SKM-1 treated with dmso at 0.1 percent for 144 hours (cell line): ENCODE results near the gene WWOX.

Experiments used
- DNase-seq: peaks from one replicate; lab custom pipeline; 2025; ENCODE audit not compliant: unreplicated experiment; lab: John Stamatoyannopoulos, UW

Gene WWOX

DNA sequence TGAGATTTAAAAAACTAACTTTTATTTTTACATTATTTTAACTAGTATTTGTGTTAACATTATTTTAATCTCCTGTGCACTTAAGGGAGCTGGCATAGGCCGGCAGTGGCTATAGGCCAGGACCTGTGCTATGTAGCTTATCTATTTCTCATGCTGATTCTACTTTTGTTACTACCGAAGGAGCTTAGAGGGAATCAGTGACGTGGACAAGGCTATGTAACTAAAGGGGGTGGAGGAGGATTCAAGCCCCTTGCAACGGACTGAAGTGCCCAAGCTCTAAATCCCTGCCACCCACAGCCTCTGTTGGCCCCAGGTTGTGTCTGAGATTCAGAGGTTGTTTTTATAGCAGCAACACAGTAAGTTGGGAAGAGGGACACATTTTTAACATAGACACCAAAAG, 356.4 kb downstream of the WWOX start:
- no peak for DNase-seq

DNA sequence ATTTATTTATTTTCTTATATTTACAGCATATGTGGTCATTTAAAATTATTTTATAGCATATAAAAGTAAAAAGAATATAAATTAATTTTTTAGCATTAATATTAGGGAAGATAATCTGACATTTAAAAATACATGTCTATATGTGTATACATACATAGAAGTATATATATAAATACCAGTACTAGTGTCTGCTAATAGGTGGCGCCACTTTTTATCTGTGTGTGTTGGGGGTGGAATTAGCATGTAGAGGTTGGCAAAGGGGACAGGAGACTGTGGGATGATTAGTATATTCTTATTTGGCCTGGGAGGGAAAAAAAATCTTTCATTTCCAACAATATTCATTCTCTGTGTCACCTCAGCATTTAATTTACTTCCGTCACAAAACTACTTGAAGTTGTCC, 359.1 kb downstream of the WWOX start:
- DNase-seq = no peak

DNA sequence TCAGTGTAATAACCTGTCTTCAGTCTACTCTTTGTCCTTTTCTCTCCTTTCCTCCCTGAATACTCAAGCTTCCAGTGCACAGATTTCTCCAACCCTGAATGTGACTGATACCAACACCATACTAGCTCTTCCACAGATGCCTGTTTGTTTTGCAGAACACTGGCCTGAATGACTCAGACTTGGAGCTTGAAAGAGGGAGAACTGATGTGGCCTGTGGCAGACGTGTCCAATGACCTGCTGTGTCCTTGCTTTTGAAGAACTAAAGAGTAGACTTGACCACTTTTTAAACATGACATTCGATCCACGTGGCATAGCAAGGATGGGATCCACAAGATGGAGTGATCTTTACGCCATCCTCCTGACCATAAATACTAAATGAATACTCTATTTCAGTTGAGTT, 361.0 kb downstream of the WWOX start:
- no peak for DNase-seq

DNA sequence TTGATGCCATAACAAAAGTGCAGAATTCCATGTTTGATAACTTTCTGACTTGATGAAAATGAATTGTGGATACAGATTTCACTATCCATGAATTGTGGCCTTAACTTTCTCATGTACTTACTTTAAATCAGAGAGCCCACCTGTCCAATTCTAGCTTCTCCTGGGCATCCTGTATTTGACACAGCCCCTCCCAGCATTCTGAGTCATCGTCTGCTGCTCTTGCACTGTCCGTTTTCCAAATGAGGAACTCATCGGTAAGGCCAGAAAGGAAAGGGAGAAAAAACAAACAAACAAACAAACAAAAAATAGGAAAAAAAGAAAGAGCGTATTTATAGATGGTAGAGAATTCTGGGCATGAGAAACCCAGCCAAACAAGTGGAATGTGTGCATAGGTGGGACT, 361.6 kb downstream of the WWOX start:
- DNase-seq = no peak

DNA sequence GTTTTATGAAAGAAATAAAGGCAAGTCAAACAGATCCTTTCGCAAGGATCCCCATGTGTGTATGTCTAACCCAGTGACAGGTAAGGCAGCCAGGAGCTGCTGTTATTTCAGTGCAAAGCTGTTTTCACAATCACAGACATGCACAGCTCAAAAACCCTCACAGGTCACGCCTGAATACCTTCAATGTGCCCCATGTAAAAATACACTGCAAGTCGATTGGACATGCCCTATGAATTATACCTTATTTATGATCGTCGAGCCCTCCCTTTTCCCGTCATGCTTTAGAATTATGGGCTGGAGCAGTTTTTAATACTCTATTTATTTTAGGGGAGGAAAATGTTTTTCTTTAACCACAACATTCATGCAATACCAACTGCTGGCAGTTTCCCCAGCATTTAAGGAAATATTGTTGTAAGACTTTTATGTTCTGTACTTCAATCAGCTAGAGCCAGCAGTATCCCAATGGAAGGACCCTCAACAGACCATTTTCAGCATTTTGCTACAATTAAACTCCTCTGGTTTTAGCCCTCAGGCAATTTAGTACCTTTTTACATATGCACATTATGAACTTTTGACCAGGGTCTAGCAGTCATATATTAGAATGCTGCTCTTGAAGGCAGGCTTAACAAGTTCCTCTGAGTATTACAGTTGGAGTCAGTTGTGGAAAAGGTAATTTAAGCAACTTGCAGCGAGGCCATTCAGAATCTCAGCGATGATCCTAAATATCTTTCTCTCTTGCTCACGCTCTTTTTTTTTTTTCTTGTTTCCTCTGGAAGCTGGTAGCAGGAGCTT, 362.2 kb downstream of the WWOX start:
- DNase-seq = no peak

DNA sequence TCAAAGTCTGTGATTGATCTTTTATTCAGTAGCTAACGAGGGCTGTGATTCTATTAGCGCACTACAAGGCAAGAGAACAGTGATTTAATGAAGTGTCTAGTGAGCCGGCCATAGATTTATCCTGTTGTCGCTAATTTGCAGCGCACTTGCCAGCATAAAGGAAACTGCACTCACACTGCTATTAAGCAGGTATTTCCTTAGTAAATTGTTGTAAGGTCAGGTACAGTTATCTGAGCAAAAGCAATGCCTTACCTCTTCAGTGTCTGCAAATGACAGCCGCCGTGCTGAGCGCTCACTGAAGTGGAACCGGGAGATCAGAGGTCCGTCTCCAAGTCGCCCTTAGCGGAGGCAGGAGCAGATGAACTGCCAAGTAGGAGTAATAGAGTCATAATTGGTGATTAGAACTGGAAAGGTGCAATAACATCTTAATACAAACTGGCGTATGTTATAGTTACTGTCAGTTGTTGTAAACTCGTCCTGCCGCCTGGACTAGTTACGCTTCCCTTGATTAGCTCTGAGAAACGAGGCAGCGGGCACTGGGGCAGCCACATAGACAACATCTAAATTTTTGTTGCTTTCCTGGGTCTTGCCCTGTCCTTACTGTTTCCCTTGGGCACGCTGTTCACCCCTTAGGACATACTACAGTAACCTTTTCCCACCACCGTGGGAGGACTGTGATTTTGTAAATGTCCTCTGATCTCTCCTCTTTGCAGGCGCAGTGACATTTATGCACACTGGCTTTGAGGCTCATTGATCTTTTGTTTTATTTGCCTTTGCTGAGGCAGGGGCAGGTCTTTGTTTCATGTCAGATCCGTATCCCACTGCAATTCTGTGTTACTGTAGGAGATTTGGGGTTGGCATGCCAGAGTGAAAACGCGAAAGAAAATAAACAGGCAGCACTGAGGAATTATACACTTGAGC, 363.1 kb downstream of the WWOX start:
- DNase-seq = no peak

DNA sequence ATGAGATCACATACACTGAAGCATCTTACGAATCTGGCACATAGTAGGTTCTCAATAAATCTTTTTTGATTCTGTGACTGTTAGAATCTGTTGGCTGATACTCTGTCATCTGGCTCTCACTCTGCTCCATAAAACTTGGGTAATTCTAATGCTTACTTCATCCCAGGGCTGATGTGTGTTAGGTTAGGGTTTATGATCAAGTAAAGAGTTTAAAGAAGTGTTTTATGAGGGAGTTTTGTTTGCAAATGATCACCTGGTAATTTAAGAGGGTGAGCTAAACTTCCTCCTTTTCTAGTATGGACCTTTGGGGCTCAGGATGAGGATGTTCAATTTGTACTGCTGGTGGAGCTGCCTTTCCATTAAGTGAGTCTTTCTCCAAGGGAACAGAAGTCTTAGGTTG, 364.1 kb downstream of the WWOX start:
- no peak for DNase-seq

DNA sequence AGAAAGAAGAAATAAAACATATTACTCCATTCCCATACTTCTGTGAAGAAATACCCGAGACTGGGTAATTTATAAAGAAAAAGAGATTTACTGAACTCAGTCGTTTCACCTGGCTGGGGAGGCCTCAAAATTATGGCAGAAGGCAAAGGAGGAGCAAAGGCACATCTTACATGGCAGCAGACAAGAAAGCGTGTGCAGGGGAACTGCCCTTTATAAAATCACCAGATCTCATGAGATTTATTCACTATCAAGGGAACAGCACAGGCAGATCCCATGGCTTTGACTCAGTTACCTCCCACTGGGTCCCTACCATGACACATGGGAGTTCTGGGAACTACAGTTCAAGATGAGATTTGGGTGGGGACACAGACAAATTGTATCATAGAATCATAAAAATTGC, 365.4 kb downstream of the WWOX start:
- no peak for DNase-seq

DNA sequence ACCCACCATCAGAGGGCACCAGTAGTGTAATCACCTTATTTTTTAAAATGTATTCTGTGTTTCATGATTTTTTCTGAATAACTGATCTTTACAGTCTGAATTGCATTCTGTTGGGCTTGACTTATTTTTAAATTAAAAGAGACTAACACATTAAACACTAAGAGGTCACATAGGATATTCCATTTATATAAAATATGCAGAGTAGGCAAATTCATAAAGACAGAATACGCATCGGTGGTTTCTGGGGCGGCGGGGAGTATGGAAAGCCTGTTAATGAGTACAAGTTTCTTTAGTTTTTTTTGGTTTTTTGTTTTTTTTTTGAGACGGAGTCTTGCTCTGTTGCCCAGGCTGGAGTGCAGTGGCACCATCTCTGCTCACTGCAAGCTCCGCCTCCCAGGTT, 366.3 kb downstream of the WWOX start:
- DNase-seq = no peak

DNA sequence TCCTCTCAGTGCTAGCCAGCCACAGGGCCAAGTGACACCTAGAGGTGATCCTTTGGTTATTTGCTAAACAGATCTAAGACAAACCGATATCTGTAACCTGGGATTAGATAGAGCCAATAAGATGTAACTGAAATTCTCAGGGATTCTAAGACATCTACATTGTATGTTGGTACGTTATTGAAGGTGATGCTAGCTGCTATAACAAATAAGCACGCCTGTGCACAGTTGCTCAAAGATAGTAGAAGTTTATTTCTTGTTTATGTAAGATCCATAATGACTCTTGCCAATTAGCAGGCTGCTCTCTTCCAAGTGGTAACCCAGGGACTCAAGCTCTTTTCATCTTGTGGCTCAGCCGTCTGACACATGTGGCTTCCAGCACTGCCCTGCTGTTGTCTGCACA, 370.3 kb downstream of the WWOX start:
- no peak for DNase-seq

DNA sequence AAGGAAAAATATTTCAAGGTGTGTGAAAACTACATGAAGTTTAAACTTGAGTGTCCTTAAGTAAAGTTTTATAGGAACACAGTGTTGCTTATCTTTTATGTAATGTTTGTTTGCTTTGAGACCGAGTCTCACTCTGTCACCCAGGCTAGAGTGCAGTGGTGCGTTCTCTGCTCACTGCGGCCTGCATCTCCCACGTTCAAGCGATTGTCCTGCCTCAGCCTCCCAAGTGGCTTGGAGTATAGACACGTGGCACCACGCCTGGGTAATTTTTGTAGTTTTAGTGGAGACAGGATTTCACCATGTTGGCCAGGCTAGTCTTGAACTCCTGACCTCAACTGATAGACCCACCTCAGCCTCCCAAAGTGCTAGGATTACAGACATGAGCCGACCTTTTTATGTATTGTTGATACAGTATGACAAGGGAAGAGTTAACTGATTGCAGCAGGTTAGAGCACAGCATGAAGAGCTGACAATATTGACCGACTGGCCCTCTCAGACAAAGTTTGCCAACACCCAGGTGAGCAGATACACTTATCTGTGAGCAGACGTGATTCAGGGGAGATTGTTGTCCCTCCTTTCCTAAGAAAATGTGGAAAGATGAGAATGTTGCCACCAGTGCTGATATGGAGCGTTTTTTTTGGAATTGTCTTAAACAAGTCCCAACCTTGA, 373.7 kb downstream of the WWOX start:
- DNase-seq = no peak

DNA sequence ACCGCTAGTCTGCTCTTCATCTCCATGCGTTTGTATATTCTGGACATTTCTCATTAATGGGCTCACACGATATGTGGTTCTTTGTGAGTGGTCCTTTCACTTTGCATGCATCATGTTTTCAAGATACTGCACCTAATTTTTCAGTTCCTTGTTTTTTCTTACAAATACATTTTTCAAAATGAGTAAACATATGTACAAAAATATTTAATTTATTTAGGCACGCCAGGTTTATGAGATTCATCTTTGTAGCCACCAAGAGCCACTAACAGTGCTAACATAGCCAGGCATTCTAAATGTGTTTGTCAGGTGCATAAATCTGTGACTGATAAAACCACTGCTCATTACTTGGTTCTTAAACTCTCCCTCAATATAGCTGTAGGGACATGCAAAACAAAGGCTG, 375.3 kb downstream of the WWOX start:
- DNase-seq = no peak

DNA sequence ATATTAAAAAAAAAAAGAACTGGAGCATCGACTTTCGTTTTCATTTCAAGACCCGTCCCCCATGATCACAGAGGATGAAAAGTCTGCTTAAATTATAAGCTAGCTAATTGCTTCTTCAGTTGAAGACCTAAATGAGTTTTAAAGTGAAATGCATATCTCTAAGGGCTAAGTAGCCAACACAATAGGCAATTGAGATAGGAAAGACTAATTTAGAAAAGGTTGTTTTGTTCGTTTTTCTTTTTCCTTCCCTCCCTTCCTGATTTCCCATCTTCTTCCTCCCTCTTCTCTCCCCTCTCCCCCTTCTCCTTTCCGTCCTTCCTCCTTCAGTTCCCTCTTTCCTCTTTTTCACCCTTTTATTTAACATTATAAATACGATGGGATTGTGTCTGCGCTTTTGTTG, 377.2 kb downstream of the WWOX start:
- DNase-seq = no peak

DNA sequence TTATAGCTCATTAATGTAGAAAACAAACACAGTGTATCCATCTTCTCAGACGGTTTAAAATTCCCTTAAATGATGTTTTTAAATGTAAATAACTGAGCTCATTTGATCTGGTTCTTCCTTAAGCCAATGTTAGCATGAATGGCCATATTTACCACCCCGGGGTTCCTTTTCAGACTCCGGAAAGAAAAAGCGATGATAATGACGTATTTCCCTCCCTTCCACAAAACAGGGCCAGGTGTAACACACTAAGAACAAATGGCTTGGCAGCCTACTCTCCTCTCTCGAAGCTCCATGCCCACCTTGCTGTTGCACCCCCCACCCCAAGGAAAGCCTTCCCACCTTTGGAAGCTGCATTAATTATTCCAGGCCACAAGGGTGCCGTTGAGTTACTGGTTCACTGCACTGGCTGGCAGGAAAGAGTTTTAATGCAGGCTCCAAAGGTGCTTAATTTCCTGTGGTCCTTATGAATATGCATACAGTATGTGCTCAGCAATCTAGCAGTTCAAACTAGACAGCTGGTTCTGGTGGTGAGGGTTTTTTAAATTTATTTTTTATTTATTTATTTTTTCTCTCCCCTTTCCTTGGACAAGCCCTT, 378.9 kb downstream of the WWOX start:
- no peak for DNase-seq

DNA sequence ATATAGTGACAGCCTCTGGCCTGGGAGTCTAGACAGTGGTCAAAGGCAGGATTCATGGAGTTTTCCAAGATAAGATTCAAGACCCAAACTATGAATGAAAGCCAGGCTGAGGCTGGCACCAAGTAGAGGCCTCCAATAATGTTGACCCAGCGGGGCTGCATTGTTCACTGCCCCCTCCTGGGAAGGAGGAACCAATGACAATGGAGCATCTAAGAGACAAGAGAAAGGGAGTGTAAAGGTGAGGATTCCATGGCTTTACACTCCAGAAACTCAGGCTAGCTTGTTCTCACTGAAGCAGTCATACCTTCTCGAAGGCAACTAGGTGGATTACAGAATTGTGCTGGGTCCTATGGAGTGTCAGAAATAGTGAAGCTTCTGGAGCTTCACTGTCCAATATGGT, 380.3 kb downstream of the WWOX start:
- no peak for DNase-seq

DNA sequence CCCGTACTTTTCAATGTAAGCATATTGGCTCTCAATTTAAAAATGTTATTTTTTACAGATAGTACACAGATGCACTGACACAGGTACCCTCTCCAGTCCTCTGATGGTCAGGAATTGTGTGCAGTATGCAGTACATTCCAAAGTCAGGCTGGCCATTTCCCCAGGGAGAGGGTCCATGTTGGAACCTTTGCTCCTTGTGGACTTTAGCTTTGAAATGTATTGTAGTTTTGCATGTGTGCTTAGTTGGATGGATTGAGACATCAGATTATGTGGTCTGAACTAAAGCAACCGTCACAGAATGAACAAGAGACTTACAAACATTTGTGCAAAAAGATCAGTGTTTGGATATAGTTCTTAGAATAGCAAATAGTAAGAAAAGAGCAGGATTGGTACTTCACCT, 381.1 kb downstream of the WWOX start:
- DNase-seq = no peak

DNA sequence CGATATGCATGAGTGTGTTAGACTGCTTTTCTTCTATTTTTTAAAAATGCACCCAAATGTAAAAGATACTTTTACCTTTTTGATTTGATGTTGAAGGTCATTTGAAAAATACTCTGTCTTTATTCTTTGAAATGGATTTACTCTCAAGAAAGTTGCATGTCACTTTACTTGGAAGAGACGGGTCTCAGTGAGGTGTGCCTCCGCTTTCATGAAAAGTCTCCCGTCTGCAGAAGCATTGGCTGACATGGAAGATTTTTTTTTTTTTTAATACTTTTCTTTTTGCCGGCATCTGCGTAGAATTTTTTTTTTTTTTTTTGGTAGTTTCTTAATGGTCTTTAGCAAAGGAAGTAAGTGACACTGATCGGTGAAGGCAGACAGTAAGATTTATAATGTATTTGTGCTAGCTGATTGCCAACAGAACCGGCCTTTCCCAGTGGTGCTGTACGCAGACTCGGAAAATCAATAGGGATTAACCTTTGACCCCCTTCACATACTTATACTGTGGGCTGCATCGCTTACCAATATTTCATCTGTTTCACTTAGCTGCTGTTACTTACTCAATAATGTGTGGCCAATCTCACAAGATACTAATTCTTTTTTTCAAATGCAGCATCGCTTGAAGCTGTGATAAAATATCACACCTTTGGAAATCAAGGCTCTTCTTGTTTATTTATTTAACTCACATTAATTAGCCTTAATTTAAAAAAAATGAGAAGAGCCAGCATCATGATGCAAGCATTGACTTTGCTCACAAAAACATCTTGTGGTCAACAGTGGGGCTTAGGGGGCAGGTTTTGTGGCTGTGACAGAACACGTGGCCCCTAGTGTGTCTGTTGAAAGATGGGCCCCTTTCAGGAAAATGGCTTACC, 383.9 kb downstream of the WWOX start:
- DNase-seq = no peak

DNA sequence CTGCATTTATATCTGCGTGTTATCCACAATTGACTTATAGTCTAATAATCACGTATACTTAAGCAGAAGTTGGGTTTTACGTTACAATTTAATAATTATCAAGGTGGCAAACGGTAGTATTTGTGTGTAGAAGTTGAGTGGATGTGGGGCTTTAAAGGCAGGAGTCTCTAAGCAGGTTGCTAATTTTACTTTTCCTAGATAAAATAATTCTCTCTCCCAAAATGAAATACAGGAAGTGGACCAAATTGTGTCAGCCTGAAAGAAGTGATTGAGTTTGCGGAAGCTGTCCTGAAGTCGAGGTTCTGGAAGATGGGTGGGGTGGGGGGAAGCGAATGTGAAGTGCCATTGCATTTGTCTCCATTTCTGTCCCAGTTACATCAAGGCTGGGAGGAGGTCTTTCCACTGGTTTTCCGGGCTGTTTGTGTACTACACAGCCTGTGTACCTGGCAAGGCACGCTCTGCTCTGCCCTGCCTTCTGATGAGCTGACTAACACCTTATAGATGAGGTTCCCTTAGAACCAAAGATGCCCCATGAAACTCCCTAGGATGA, 385.1 kb downstream of the WWOX start:
- no peak for DNase-seq

DNA sequence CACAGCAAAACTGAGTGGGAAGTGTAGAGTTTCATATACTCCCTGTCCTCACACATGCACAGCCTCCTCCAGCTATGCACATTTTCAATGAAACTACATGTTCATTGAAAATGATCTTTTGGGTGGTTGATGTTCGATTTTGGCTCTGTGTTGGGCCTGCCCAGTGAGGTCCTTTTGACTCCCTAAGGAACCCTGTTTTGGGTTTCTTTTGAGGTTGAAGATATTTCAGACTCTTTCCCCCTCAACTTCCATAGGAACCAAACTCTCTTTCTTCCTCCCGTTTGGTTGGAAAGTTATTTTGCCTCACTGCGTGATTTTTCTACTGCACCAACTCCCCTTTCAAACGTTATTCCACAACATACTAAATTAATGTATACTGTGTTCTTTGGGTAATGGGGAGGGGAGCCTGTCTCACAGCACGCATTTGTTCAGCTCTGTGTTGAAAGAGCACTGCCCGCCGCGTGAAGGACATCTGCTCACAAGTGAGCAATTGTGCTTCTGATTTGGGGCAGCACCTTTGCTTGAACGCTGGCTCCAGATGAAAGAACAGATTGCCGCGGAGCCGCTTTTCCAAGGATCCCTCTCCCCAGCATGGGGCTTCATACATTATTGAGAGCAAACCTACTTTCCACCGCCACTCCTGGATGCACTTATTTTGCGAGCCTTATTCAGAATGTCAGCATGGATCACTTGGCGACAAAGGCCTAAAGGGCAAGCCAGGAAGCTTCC, 385.9 kb downstream of the WWOX start:
- no peak for DNase-seq

DNA sequence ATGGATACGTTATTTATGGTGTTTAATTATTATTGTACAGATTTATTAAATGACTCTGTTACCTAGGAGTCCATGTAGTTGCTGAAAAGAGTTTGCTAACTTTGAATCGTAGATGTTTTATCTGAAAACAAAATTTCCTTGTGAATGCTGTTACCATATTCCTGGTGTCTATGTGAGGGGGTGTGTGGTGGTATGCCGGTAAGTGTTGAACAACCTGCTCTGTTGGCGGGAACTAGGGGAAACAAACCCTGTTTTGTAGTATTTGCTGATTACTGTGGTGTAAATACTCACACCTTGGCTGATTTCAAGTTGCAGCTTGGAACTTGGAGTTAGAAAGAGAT, 386.4 kb downstream of the WWOX start:
- DNase-seq = no peak
